Activated CD8-positive, alpha-beta memory T cell treated with anti-CD3 and anti-CD28 coated beads for 4 hours (primary cell): ENCODE data around the gene C19orf25.

ENCODE experiments used
- DNase-seq, 2 donors: peaks; one replicate each; pipeline ENCODE4 v3.0.0-alpha.2; 2020; ENCODE audit warnings: low read depth in 2 of 2

Gene C19orf25

GRCh38 chr19:1433119-1434039 lies 45.6 kb downstream of the C19orf25 start:
- DNase-seq: no peak

GRCh38 chr19:1432507-1432887 lies 46.5 kb downstream of the C19orf25 start:
- no peak for DNase-seq

- DNase-seq: no peak
These were observed 47.1 kb downstream of the C19orf25 start for GRCh38 chr19:1431759-1432506.

DNA sequence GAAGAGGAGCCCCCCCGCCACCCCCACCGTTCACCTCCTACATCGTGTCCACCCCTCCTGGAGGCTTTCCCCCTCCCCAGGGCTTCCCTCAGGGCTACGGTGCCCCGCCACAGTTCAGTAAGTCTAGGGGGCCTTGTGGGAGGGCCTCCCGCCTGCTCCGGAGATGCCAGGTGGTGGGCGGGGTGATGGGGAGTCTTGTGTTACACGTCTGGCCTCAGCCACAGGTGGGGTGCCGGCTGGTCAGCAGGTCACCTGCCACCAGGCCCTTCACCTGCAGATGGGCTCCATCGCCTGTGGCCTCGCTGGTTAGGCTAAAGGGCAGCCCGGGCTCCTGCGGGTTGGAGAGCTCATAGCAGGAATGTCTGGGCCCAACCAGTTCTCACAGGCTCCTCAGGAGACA lies 48.8 kb downstream of the C19orf25 start:
- DNase-seq: no peak

- no peak for DNase-seq
These were observed 49.3 kb downstream of the C19orf25 start for GRCh38 chr19:1429750-1430149.

GRCh38 chr19:1428738-1429391 lies 50.1 kb downstream of the C19orf25 start:
- no peak for DNase-seq

DNA sequence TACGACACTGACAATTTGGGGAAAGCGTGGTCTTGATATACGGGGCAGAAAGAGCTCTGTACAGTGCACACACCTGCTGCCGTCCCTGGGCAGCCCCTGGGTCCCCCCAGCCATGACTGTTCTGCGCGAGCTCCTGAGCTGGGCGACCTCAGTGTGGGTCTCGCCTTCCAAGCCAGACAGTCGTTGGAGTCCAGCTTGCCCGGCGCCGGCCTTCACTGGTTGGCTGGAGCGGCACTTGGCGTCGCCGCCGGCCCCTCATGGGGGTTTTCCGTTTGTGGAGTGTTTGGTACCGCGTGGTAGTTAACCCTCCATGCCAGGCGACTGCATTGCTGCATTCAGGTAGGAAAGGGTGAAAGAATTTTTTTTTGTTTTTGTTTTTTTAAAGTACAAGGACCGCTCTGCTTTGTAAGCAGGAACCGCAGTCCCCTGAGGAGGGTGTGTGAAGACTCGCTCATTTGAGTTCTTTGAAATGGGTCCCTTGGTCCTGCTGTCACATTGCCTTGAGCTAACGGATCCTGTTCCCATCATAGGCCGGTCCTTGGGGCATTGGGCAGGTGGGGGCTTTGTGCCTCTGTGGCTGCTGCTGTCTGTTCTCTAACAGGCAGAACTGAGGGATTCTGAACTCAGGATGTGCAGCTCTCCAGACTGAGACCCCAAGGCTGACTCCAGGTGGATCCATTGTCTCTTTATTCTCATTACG lies 51.6 kb downstream of the C19orf25 start:
- DNase-seq: no peak

DNA sequence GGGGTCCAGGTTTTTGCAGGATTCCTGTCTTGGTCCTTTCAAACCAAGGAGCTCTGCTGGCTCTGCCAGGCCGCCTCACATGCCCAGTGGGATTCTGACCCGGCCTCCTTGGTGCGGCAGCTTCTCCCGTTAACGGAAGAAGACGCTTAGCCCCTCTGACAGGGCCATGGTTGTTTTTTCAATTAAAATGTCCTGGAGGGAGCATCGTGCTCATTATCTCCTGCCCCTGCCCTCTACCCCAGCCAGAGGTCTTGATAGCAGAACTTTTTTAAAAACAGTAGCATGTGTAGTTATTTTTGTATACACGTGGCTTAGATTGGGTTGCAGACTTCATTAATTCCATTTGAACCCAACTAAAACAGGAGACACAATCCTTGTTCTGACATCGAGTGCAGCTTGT lies 52.3 kb downstream of the C19orf25 start:
- DNase-seq: no peak

GRCh38 chr19:1425902-1426301 lies 53.1 kb downstream of the C19orf25 start:
- DNase-seq: no peak

GRCh38 chr19:1425102-1425837 lies 53.7 kb downstream of the C19orf25 start:
- no peak for DNase-seq

DNA sequence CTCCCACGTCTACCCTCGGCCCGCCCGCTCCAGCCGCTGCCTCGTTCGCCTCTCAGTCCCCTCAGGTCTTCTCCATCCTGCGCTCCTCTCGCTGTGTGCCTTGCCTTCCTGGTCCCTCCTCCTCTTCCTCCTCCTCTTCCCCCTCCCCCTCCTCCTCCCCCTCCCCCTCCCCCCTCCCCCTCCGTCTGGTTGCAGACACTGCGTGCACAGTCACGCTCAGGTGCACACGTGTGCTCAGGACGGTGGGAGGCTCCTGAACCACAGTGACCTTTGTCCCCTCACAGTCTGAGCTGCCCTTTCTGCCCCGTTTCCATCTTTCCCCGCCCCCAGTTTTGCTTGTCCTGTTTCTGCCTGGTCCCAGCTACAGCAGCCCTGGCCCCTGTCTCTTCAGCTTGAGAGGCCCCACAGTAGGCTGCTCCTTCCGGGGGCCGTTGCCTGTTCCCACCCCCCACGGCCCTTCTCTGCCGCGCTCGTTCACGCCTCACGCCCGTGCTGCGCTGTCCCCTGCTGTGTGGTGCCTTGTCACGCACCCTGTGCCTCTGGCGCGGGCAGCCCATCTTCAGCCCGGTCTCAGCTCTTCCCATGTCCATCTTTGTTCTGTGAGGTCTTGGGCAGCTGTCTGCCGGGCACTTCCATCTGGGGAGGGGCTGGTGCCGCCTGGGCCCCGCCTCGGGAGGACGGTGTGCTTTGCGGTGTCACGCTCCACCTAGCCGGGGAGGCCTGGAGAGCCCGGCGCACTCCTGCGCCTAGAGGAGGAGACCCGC lies 54.6 kb downstream of the C19orf25 start:
- no peak for DNase-seq

DNA sequence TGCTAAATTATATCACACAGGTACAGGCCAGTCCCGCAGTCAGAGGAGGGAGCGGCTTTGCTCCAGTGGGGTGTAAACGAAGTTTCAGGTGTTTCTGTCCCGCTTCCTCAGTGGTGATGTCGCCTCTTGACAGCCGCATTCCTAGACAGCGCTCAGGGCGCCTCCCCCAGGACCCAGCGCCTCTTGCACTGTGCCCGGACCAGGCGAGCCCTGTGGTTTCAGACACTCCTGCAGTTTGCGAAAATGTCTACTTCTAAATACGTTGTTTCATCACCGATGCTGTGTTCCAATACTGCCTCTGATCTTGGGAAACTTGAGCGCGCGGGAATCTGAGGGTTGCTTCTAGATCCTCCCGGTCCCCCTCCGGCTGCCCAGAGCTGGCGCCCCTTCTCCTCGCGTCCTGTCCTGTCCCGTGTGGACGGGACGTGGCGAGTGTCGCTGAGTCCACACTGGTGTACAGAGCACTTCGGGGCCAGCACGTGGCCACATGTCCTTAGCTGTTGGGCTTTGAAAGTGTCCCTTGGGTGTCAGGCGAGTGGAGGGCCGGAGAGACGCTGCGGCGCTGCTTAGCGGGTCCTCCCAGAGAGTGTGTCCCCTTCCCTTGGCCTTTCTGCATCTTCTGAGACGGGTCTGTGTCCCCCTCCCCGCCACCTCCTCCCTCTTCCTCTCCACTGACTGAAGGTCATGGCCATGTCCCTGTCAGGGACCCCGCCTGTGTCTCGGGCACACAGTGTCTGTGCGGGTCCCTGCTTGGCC lies 55.4 kb downstream of the C19orf25 start:
- DNase-seq: no peak
